ENCODE data around the gene NSG2.

The NSG2 gene

DNA sequence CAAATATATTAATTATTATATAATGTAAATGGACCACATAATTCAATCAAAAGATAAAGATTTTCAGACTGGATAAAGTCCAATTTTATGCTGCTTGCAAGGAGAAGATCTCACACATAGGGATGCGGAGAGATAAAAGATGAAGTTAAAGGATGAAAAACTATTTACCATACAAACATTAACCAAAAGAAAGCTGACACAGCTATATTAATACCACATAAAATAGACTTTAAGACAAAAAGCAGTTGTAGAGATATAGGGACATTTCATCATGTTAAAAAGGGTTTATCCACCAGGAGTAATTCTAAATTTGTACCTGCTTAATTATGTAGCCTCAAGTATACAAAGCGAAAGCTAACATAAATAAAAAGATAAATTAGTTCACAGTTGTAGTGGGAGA is 15.2 kb upstream of the NSG2 start:
- H3K4me3 ChIP-seq (ENCODE audit: low read depth, low read length) = no peak overlapping the region
- no peak for DNase-seq (ENCODE audit: low read depth)
- TF ChIP-seq POLR2A (IDR thresholded peaks at IDR 0.05; ENCODE audit: extremely low read depth, insufficient read length) (no peak), MAX (IDR thresholded peaks at IDR 0.05; ENCODE audit: low read depth, low read length) (no peak), MYC (IDR thresholded peaks at IDR 0.05; ENCODE audit: low read depth, low read length) (no peak)
- TF ChIP-seq, protein P1, sequence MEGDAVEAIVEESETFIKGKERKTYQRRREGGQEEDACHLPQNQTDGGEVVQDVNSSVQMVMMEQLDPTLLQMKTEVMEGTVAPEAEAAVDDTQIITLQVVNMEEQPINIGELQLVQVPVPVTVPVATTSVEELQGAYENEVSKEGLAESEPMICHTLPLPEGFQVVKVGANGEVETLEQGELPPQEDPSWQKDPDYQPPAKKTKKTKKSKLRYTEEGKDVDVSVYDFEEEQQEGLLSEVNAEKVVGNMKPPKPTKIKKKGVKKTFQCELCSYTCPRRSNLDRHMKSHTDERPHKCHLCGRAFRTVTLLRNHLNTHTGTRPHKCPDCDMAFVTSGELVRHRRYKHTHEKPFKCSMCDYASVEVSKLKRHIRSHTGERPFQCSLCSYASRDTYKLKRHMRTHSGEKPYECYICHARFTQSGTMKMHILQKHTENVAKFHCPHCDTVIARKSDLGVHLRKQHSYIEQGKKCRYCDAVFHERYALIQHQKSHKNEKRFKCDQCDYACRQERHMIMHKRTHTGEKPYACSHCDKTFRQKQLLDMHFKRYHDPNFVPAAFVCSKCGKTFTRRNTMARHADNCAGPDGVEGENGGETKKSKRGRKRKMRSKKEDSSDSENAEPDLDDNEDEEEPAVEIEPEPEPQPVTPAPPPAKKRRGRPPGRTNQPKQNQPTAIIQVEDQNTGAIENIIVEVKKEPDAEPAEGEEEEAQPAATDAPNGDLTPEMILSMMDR (IDR thresholded peaks at IDR 0.05; ENCODE audit: low read depth, low read length) = no peak

DNA sequence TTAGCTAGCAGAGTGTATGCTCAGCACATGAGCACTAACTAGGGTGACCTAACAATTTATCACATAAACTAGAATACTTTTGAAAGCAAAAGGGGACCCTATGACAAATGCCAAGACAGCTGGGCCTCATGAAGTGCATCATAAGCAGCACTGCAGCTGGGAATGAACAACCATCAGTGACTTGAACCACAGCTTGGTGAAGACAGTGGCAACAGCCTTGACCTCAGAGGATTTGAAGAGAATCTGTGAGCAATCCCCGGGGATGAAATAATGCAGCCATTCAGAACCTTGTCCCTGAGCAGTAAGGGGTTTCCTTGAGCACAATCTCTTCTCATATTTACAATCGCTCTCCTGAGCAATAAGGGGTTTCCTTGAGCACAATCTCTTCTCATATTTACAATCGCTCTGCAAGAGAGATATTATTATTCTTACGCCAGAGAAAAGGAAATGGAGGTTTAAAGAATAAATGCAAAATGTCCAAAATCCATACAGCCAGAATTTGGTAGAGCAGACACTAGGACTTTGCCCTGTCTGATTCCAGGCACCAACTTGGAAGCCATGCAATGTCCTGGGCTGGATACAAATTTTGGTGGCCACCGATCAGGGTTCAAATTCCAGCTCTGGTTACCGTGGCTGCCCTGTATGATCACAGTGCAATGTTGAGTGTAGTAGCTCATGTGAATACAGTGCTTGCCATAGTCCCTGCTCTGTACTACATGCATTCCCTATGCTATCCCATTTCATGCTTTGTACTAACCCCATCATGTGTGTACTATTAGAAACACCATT is 846 bp upstream of the NSG2 start:
- DNase-seq (ENCODE audit: low read depth) = no peak
- no peak overlapping the region for H3K4me3 ChIP-seq (ENCODE audit: low read depth, low read length)
- no peak for TF ChIP-seq MAX (IDR thresholded peaks at IDR 0.05; ENCODE audit: low read depth, low read length)
- TF ChIP-seq, protein P1 (IDR thresholded peaks at IDR 0.05; ENCODE audit: low read depth, low read length) = no peak
- TF ChIP-seq MYC (IDR thresholded peaks at IDR 0.05; ENCODE audit: low read depth, low read length) = no peak
- no peak for TF ChIP-seq POLR2A (IDR thresholded peaks at IDR 0.05; ENCODE audit: extremely low read depth, insufficient read length)

GRCh38 chr5:174046558-174046957 is 1.1 kb downstream of the NSG2 start:
- no peak for DNase-seq (ENCODE audit: low read depth)
- no peak overlapping the region for H3K4me3 ChIP-seq (ENCODE audit: low read depth, low read length)
- TF ChIP-seq POLR2A (IDR thresholded peaks at IDR 0.05; ENCODE audit: extremely low read depth, insufficient read length) = no peak
- no peak for TF ChIP-seq MAX (IDR thresholded peaks at IDR 0.05; ENCODE audit: low read depth, low read length)
- TF ChIP-seq, protein P1 (IDR thresholded peaks at IDR 0.05; ENCODE audit: low read depth, low read length) = no peak
- TF ChIP-seq MYC (IDR thresholded peaks at IDR 0.05; ENCODE audit: low read depth, low read length) = no peak

DNA sequence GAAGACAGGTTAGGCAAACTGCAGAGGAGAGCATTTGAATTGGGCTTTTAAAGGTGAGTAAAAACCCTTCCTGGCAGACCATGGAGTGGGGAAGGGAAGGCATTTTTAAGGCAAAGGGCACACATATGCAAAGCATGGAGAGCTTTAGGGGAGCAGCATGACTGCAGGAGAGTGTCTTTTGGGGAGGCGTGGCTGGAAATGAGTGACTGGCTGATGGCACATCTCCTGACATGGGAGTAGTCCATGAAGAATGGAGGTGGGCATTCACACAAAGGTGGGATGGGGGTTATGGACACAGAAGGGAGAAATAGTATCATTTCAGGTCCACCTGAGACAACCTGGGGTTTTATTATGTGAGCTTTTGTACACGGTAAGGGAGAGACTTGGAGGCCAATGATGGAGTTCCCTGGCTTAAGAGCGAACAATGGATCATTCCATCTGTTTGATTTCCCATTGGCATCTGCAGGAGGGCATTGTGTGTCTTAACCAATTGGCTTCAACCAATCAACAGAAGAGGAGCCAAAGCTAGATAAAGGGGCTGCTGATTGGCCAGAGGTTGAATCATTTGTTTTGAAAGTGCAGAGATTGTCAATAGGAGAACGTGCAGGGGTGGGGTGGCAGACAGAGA is 2.1 kb downstream of the NSG2 start:
- no peak for DNase-seq (ENCODE audit: low read depth)
- TF ChIP-seq MYC (IDR thresholded peaks at IDR 0.05; ENCODE audit: low read depth, low read length) (no peak), POLR2A (IDR thresholded peaks at IDR 0.05; ENCODE audit: extremely low read depth, insufficient read length) (no peak), MAX (IDR thresholded peaks at IDR 0.05; ENCODE audit: low read depth, low read length) (no peak)
- TF ChIP-seq, protein P1 (IDR thresholded peaks at IDR 0.05; ENCODE audit: low read depth, low read length) = no peak
- H3K4me3 ChIP-seq (ENCODE audit: low read depth, low read length) = no peak overlapping the region

- H3K4me3 ChIP-seq (ENCODE audit: low read depth, low read length) = no peak overlapping the region
- no peak for DNase-seq (ENCODE audit: low read depth)
- TF ChIP-seq POLR2A (IDR thresholded peaks at IDR 0.05; ENCODE audit: extremely low read depth, insufficient read length) = no peak
- no peak for TF ChIP-seq MYC (IDR thresholded peaks at IDR 0.05; ENCODE audit: low read depth, low read length)
- TF ChIP-seq MAX (IDR thresholded peaks at IDR 0.05; ENCODE audit: low read depth, low read length) = no peak
- TF ChIP-seq, protein P1 (IDR thresholded peaks at IDR 0.05; ENCODE audit: low read depth, low read length) = no peak
Measured at GRCh38 chr5:174052636-174053035, 7.1 kb downstream of the NSG2 start.
